HFF-Myc (cell line): ENCODE results near the gene IAH1.
A peak's percentile ranks its signal among the peaks of the same experiment; 100 is the strongest.

Source experiments
- DNase-seq: peaks from one replicate; pipeline ENCODE4 v3.0.0-alpha.2; 2011; ENCODE audit warnings: low read depth; ENCODE audit errors: extremely low read depth
- H3K4me3 ChIP-seq: replicated peaks from 2 replicates; pipeline ENCODE4 v1.5.1; 2011; ENCODE audit warnings: low read depth, mild to moderate bottlenecking, control low read depth, low read length
- CTCF ChIP-seq: IDR thresholded peaks from 2 replicates; pipeline ENCODE4 v1.5.1; 2012; ENCODE audit warnings: mild to moderate bottlenecking, low read depth, low read length, control low read depth; ENCODE audit errors: missing control alignments

IAH1 gene

GRCh38 chr2:9472511-9472910 lies 1.8 kb upstream of the IAH1 start:
- DNase-seq: no peak
- no peak for TF ChIP-seq CTCF
- H3K4me3 ChIP-seq: no peak overlapping the region

- H3K4me3 ChIP-seq: peak overlapping the region; percentile 71
- no peak for DNase-seq
- TF ChIP-seq CTCF: no peak
Observed at GRCh38 chr2:9473308-9473984, 905 bp upstream of the IAH1 start.

- DNase-seq: no peak
- no peak for TF ChIP-seq CTCF
- peak overlapping the region; percentile 71 for H3K4me3 ChIP-seq
Observed at GRCh38 chr2:9473985-9474360, 378 bp upstream of the IAH1 start.

GRCh38 chr2:9477914-9478313 lies 3.6 kb downstream of the IAH1 start:
- TF ChIP-seq CTCF: no peak
- no peak for DNase-seq
- no peak overlapping the region for H3K4me3 ChIP-seq

- no peak overlapping the region for H3K4me3 ChIP-seq
- no peak for DNase-seq
- TF ChIP-seq CTCF: no peak
Observed at GRCh38 chr2:9478526-9478925, 4.2 kb downstream of the IAH1 start.

GRCh38 chr2:9480157-9480556 lies 5.8 kb downstream of the IAH1 start:
- no peak for TF ChIP-seq CTCF
- DNase-seq: no peak
- H3K4me3 ChIP-seq: no peak overlapping the region

GRCh38 chr2:9483107-9483506 lies 8.8 kb downstream of the IAH1 start:
- H3K4me3 ChIP-seq: no peak overlapping the region
- DNase-seq: no peak
- TF ChIP-seq CTCF: no peak
